Activated B cell treated with CpG ODN at 0.5 μM for 24 hours (primary cell): ENCODE measurements around the gene NME2. TPM values are rescaled to one million over a fixed set of nuclear protein-coding genes. Genes with fewer than 3 reads are reported as not detected.

ENCODE experiments used
- ATAC-seq: fragments of 200-7000 bp; cut with Tn5 transposase; one replicate; pipeline ENCODE4 v1.10.0; 2021; ENCODE audit warnings: low read depth, mild to moderate bottlenecking, moderate library complexity
- CTCF ChIA-PET: fragments of 350-600 bp; sonication (Branson Sonifier 250); formaldehyde crosslinking; loops from one replicate; lab custom pipeline; 2021; ENCODE audit warnings: antibody characterized with exemption; lab: Charles Lee
- POLR2A ChIA-PET: fragments of 350-600 bp; sonication (Branson Sonifier 250); formaldehyde crosslinking; loops from one replicate; lab custom pipeline; 2021; ENCODE audit warnings: antibody characterized with exemption; lab: Charles Lee
- DNase-seq: peaks from one replicate; pipeline ENCODE4 v3.0.0; 2022
- H3K27ac Mint-ChIP-seq: one replicate; pipeline ENCODE4 v1.8.0; 2020; ENCODE audit warnings: mixed read lengths
- H3K27me3 Mint-ChIP-seq: one replicate; pipeline ENCODE4 v1.8.0; 2021; ENCODE audit warnings: mixed read lengths
- H3K36me3 Mint-ChIP-seq: one replicate; pipeline ENCODE4 v1.8.0; 2021; ENCODE audit warnings: low read depth, mixed read lengths
- H3K4me1 Mint-ChIP-seq: one replicate; pipeline ENCODE4 v1.8.0; 2021; ENCODE audit warnings: mixed read lengths
- H3K4me3 Mint-ChIP-seq: one replicate; pipeline ENCODE4 v1.8.0; 2020; ENCODE audit warnings: mild to moderate bottlenecking, mixed read lengths
- H3K9me3 Mint-ChIP-seq: one replicate; pipeline ENCODE4 v1.8.0; 2020; ENCODE audit warnings: mixed read lengths
- intact Hi-C: fragments of 100-400 bp; cut with micrococcal nuclease; formaldehyde crosslinking; loops from one replicate; pipeline ENCODE4 v1.15.1; 2024
- total RNA-seq: library from RNA; stranded (reverse); gene quantifications from 2 replicates; pipeline ENCODE4 v1.2.3, GENCODE V29; 2022
- TF ChIP-seq, protein P1 (sequence below): fragments of 200-600 bp; IDR thresholded peaks from one replicate; pipeline ENCODE4 v1.8.0; 2022; ENCODE audit warnings: antibody characterized with exemption, mild to moderate bottlenecking

The NME2 gene
- total RNA-seq, 1 donor from 2014 or later, result 439 TPM

- Mint-ChIP-seq H3K4me3 (no peak overlapping the region), H3K36me3 (peaks cover 69% of the 10 kb centered on the region), H3K27me3 (no peaks in the 10 kb centered on the region), H3K4me1 (no peaks in the 10 kb centered on the region), H3K9me3 (no peaks in the 10 kb centered on the region), H3K27ac (no peak overlapping the region)
- TF ChIP-seq, protein P1, sequence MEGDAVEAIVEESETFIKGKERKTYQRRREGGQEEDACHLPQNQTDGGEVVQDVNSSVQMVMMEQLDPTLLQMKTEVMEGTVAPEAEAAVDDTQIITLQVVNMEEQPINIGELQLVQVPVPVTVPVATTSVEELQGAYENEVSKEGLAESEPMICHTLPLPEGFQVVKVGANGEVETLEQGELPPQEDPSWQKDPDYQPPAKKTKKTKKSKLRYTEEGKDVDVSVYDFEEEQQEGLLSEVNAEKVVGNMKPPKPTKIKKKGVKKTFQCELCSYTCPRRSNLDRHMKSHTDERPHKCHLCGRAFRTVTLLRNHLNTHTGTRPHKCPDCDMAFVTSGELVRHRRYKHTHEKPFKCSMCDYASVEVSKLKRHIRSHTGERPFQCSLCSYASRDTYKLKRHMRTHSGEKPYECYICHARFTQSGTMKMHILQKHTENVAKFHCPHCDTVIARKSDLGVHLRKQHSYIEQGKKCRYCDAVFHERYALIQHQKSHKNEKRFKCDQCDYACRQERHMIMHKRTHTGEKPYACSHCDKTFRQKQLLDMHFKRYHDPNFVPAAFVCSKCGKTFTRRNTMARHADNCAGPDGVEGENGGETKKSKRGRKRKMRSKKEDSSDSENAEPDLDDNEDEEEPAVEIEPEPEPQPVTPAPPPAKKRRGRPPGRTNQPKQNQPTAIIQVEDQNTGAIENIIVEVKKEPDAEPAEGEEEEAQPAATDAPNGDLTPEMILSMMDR, result no peak
- ATAC-seq (no peak), DNase-seq (no peak)
- CTCF ChIA-PET, result no interaction called here
- POLR2A ChIA-PET, result interaction anchor here (0.6 kb wide), 1 partner anchor 76 kb away, joined by 3 read pairs; no protein-coding TSS in a partner anchor
- intact Hi-C loops, result no loop called here
Measured at GRCh38 chr17:51188271-51188833, 22.1 kb downstream of the NME2 start.

GRCh38 chr17:51189162-51189561 is 23.0 kb downstream of the NME2 start:
- POLR2A ChIA-PET, result no interaction called here
- no peak for DNase-seq

GRCh38 chr17:51189628-51190027 is 23.4 kb downstream of the NME2 start:
- POLR2A ChIA-PET, result interaction anchor here (0.6 kb wide), 1 partner anchor 13 kb away, joined by 8 read pairs; no protein-coding TSS in a partner anchor
- H3K4me1 Mint-ChIP-seq, result no peaks in the 10 kb centered on the region
- intact Hi-C loops, result no loop called here

More at GRCh38 chr17:51189162-51189561, 23.0 kb downstream of the NME2 start:
- TF ChIP-seq, protein P1, result no peak
- intact Hi-C loops, result no loop called here
- H3K27ac Mint-ChIP-seq, result no peak overlapping the region
- peaks cover 69% of the 10 kb centered on the region for H3K36me3 Mint-ChIP-seq
- no peak overlapping the region for H3K4me3 Mint-ChIP-seq
- H3K27me3 Mint-ChIP-seq, result no peaks in the 10 kb centered on the region
- no peaks in the 10 kb centered on the region for H3K4me1 Mint-ChIP-seq
- no peak for ATAC-seq
- CTCF ChIA-PET, result no interaction called here
- H3K9me3 Mint-ChIP-seq, result no peaks in the 10 kb centered on the region

DNA sequence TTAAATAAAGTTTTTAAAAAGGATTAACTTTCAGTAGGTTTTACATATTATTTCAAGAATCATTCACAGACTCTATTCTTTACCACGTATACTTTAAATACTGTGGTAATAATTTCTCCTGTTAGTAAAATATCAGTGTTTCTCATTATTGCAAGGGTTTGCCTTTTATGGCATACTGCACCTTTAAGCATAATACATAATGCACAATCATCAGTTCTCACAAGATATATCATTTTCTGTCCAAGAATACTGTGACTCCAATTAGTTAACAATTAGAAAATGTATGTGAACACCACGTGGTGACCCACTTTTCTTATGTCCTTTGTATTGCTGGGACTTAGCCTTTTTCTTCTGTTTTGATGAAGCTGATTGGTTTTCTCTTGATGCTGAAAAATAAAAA is 25.7 kb downstream of the NME2 start:
- POLR2A ChIA-PET, result no interaction called here
- TF ChIP-seq, protein P1, result no peak
- DNase-seq (no peak), ATAC-seq (no peak)
- Mint-ChIP-seq H3K9me3 (no peaks in the 10 kb centered on the region), H3K27ac (no peak overlapping the region), H3K4me3 (no peak overlapping the region), H3K36me3 (peaks cover 57% of the 10 kb centered on the region), H3K4me1 (no peaks in the 10 kb centered on the region), H3K27me3 (no peaks in the 10 kb centered on the region)
- intact Hi-C loops, result no loop called here
- CTCF ChIA-PET, result no interaction called here

More at GRCh38 chr17:51189628-51190027, 23.4 kb downstream of the NME2 start:
- TF ChIP-seq, protein P1, result no peak
- CTCF ChIA-PET, result no interaction called here
- H3K27ac Mint-ChIP-seq, result no peak overlapping the region
- no peak for ATAC-seq
- DNase-seq, result no peak
- H3K27me3 Mint-ChIP-seq, result no peaks in the 10 kb centered on the region
- peaks cover 67% of the 10 kb centered on the region for H3K36me3 Mint-ChIP-seq
- H3K4me3 Mint-ChIP-seq, result no peak overlapping the region
- no peaks in the 10 kb centered on the region for H3K9me3 Mint-ChIP-seq

DNA sequence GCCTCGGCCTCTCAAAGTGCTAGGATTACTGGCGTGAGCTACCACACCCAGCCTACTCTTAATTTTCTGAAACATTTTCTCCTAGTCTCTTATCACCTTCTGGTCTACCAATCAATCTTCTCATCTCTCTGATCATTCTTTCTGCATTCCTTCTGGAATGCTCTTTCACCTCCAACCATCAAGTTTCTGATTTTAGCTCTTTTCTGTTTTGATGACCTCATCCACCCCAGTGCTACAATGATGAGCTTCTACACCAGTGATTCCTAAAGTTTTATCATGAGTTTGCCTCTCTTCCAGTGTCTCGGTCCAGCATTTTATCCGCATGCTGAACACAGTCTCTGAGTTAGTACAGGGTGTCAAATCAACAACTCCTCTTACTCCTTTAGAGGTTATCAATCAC is 31.5 kb downstream of the NME2 start:
- Mint-ChIP-seq H3K27me3 (no peaks in the 10 kb centered on the region), H3K4me3 (no peak overlapping the region), H3K36me3 (peaks cover 66% of the 10 kb centered on the region), H3K27ac (no peak overlapping the region), H3K9me3 (no peaks in the 10 kb centered on the region), H3K4me1 (no peaks in the 10 kb centered on the region)
- TF ChIP-seq, protein P1, result no peak
- ATAC-seq (no peak), DNase-seq (no peak)
- ChIA-PET CTCF (no interaction called here), POLR2A (no interaction called here)
- intact Hi-C loops, result no loop called here
